OCI-LY7 (cell line): ENCODE data around the gene GRIK1.

Experiments
- EZH2phosphoT487 ChIP-seq: fragments of 200-600 bp; sonication (generic); IDR thresholded peaks from 2 replicates; pipeline ENCODE4 v1.6.1; 2018; ENCODE audit warnings: low read depth, borderline replicate concordance, mild to moderate bottlenecking, mixed run types, antibody characterized with exemption, low read length, moderate library complexity, mixed read lengths
- TF ChIP-seq, protein P1 (sequence below): fragments of 200-600 bp; sonication (generic); conservative IDR thresholded peaks from 2 replicates; pipeline ENCODE4 v1.5.1; 2014; ENCODE audit warnings: mild to moderate bottlenecking, antibody characterized with exemption, low read length, moderate library complexity, mixed read lengths

DNA sequence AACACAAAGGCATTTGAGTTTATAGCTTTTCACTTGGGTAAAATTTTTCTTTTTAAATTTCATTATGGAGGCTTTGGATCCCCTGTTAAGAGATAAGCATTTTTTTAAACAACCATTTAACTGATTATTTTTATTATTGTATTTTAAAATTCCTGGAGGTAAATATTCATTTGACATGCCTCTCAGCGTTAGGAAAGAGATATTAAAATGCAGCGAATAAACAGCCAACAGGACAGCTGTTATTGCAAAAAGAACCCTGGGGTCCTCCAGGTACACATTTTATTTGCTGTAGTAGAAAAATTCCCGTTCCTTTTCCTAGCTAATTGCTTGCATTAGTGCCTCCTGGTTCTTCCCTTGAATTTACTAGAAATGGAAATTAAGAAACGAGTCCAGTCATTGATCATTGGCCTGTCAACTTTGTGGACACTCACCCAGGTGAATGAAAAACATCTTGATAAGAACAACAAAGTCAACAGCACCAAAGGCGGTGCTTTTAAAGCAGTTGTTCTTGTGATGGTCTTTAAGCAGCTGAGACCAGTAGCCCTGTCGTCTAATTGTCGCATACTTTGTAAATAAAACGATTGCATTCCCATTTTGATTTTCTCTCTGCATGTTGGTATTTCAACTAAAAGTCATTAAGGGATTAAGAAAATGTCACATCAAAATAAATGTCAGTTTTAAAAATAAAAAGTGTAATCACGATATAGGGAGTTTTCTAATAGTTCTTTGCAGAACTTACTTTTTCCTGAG is 282.4 kb downstream of the GRIK1 start:
- TF ChIP-seq, protein P1, sequence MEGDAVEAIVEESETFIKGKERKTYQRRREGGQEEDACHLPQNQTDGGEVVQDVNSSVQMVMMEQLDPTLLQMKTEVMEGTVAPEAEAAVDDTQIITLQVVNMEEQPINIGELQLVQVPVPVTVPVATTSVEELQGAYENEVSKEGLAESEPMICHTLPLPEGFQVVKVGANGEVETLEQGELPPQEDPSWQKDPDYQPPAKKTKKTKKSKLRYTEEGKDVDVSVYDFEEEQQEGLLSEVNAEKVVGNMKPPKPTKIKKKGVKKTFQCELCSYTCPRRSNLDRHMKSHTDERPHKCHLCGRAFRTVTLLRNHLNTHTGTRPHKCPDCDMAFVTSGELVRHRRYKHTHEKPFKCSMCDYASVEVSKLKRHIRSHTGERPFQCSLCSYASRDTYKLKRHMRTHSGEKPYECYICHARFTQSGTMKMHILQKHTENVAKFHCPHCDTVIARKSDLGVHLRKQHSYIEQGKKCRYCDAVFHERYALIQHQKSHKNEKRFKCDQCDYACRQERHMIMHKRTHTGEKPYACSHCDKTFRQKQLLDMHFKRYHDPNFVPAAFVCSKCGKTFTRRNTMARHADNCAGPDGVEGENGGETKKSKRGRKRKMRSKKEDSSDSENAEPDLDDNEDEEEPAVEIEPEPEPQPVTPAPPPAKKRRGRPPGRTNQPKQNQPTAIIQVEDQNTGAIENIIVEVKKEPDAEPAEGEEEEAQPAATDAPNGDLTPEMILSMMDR = no peak
- no peak for TF ChIP-seq EZH2phosphoT487
